ENCODE results near the gene CNTNAP2. TPM values are rescaled to one million over a fixed set of nuclear protein-coding genes. Genes with fewer than 3 reads are reported as not detected.
A peak's percentile ranks its signal among the peaks of the same experiment; 100 is the strongest.
"Not testable (repeated sequence)": the region's sequence is repeated elsewhere in the genome, so short reads cannot be mapped to it uniquely, and the experiment has no call there.

The CNTNAP2 gene
- total RNA-seq, 1 experiment from 2014 or later, result not detected

DNA sequence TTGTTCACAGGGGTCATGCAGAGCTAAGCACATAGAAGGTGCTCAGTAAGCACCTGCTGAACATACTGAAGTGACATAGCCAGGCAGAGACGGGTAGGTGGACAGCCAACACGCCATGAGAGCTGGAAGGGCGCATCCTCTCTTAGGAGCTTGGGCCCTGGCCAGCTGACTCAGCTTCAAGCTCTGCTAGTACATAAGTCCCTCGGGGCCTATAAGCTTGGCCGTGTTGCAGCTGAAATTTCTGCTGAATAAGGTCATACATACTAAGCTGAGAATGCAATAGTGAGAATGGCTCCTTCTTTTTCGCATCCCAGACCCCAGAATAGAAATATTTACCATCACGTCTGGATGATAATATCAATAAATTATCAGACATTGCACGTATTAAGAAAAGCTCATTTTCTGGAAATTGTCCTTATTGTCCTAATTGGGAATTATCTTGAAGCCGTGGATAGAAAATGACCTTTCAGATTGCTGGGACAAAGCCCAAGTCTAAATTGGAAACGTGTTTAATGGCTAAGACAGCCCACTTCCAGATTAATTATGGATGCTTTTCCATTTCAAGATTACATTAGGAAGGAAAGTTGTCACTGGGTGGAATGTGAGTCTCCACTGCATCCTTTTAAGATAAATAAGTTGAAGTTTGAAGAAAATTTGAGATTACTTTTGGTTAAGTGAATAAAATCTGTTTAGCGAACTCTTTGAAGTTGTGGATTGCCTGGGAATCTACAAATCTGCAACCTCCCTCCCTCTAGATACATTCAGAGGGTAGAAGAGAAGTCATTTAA lies 2186.9 kb downstream of the CNTNAP2 start:
- in situ Hi-C loops (cut with HindIII; ENCODE audit: low sequenced_read_pairs), result no loop called here
- DNase-seq (ENCODE audit: low spot score), result peak; percentile 19

DNA sequence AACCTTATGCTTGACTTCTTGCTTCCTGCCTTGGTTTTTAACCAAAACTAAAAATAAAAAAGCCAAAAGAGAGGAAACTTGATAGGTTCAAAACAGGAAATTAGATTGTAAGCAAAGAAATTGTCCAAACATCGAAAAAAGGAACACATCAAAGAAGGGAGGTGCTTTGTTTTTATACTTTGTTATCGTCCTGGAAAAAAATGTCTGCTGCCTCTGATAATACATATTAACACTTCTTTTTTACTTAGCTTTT lies 2187.4 kb downstream of the CNTNAP2 start:
- in situ Hi-C loops (cut with HindIII; ENCODE audit: low sequenced_read_pairs), result no loop called here
- no peak for DNase-seq (ENCODE audit: low spot score)

DNA sequence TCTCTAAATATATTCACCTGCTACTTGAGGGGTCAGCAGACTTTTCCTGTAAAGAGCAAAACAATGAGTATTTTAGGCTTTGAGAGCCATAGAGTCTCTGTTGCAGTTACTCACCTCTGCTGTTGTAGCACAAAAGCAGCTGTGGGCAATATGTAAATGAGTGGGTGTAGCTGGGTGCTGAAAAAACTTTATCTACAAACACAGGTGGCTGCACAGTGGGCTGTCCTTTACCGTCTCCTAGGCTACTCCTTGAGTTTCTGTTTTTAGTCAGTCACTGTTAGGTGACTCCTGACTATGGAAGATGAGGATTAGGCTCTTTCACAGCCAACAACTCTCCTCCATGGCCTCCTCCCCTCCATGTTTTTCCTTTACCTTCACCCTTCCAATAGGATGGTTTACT lies 2187.9 kb downstream of the CNTNAP2 start:
- no peak for DNase-seq (ENCODE audit: low spot score)
- in situ Hi-C loops (cut with HindIII; ENCODE audit: low sequenced_read_pairs), result no loop called here

DNA sequence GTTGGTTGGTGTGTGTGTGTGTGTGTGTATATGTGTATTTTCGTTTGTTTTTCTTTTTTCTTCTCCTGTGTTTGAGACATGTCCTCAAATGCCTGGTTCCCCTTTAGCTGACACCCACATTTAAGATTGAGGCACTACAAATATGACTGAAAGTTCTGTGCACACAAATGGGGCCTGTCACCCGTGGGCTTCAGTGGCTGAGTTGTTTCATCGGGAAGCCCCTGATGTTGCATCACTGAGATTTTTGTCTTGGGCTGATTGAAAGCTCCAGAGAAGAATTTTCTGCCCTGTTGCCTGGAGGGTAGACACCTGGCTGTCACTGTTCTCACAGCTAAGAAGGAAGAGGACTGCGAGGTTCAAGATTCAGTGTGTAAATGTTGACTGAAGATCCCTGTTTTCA lies 2190.2 kb downstream of the CNTNAP2 start:
- in situ Hi-C loops (cut with HindIII; ENCODE audit: low sequenced_read_pairs), result no loop called here
- no peak for DNase-seq (ENCODE audit: low spot score)

DNA sequence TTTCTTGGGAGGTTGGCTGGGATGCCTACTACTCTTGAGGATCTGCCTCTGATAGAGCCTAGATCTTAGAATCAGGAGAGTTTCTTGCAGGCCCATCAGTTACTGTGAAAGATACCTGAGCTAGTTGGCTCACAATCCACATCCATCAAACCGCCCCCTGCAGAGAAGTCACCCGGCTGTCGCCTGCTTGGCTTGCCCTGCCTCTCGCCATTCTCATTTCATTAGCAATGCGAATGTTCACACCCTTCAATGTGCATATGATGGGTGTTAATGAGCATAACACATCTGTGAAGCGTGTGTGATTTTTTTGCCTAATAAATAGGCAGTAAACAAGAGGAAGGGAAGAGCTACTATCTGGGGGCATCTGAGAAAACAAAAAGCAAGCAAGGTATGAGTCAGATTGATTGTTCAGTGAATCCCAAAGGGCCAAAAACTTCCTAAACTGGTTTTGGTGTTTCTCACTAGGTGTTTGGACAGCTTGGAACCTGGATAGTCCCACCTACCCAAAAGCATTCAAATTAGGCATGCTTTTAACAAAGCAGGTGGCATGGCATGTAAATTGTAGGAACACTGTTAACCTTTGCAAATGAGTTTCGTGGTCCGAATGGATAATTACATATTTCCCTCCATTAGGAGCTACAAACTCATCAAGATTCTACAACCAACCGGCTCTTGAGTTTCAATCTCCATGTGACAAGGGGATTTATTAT lies 2201.7 kb downstream of the CNTNAP2 start:
- no peak for DNase-seq (ENCODE audit: low spot score)
- in situ Hi-C loops (cut with HindIII; ENCODE audit: low sequenced_read_pairs), result no loop called here

DNA sequence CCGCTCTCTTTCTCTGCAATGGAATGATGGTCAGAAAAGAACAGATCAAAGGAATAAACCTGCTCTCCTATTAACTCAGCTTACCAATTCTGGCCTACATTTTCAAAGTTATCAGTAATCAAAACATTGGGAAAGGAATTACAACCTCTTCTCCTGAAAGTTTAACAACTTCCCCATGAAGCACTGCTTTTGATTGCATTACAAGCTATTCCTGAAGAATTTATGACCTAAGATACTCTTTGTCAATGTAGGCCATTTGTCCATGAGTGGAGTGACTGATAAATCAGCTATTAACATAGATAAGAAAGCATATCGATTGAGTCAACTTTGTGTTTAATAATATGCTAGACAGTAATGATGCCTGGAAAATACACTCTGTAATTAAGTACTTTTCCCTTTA lies 2202.2 kb downstream of the CNTNAP2 start:
- DNase-seq (ENCODE audit: low spot score), result no peak
- in situ Hi-C loops (cut with HindIII; ENCODE audit: low sequenced_read_pairs), result no loop called here

DNA sequence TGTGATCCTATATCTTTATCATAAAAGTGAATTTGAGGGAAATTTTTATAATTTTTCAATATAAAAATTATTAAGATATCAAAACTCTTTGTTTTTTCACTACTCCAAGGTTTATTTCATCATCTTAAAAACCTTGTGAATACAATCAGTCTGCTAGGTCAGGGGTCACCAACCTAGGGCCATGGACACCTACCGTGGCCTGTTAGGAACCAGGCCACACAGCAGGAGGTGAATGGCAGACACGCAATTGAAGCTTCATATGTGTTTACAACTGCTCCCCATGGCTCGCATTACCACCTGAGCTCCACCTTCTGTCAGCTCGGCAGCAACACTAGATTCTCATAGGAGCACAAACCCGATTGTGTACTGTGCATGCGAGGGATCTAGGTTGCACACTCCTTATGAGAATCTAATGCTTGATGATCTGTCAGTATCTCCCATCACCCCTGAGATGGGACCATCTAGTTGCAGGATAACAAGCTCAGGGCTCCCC lies 2202.8 kb downstream of the CNTNAP2 start:
- in situ Hi-C loops (cut with HindIII; ENCODE audit: low sequenced_read_pairs), result no loop called here
- no peak for DNase-seq (ENCODE audit: low spot score)

DNA sequence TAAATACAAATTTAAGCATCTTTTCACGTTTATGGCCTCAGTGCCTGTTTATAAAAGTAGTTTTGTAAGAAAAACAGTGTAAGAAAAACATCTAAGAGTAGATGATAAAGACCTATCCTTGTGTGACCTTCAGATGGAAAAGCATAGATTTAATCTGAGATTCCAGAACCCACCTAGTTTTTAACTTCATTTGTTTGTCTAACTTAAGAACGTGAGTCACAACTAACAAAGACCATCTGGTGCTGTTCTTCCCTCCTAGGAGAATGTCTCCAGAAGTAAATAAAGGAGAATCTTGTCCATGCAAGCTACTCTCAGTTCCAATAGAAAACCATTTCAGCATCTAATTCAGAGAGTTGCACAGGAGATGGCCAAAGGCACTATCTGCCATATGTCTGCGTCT lies 2208.6 kb downstream of the CNTNAP2 start:
- in situ Hi-C loops (cut with HindIII; ENCODE audit: low sequenced_read_pairs), result no loop called here
- no peak for DNase-seq (ENCODE audit: low spot score)

DNA sequence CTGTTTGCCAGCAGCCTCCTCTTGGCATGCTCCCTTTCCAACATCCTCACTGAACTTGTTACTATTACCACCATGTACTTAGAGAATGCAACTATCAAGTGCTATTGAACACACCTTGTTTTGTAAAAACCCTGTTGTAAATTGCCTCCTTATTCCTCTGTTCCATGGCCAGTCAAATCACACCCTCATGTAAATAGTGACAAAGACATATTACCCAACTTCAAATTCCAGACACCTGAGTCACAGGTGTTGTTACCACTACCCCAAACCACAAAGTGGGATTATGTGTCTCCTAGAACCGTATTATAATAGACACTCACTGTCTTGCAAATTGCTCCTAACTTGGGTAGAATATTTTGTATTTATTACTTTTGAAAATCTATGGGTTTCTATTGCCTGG lies 2210.8 kb downstream of the CNTNAP2 start:
- no peak for DNase-seq (ENCODE audit: low spot score)
- in situ Hi-C loops (cut with HindIII; ENCODE audit: low sequenced_read_pairs), result no loop called here

DNA sequence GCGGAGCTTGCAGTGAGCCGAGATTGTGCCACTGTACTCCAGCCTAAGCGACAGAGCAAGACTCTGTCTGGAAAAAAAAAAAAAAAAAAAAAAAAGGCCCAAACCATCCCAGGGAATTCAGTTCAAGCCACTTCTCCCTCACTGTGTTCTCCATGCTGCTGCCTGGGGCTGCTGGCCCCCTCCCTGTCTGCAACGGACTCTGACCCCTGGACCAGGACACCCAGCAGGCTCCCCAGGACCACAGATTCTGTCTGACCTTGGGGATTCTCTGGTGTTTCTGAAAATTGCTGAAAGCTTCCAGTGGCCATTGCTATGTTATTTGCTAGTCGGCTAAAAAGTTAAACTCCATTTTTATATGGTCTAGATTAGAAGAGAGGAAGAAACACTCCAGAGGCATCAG lies 2212.3 kb downstream of the CNTNAP2 start:
- DNase-seq (ENCODE audit: low spot score), result no peak
- in situ Hi-C loops (cut with HindIII; ENCODE audit: low sequenced_read_pairs), result no loop called here

DNA sequence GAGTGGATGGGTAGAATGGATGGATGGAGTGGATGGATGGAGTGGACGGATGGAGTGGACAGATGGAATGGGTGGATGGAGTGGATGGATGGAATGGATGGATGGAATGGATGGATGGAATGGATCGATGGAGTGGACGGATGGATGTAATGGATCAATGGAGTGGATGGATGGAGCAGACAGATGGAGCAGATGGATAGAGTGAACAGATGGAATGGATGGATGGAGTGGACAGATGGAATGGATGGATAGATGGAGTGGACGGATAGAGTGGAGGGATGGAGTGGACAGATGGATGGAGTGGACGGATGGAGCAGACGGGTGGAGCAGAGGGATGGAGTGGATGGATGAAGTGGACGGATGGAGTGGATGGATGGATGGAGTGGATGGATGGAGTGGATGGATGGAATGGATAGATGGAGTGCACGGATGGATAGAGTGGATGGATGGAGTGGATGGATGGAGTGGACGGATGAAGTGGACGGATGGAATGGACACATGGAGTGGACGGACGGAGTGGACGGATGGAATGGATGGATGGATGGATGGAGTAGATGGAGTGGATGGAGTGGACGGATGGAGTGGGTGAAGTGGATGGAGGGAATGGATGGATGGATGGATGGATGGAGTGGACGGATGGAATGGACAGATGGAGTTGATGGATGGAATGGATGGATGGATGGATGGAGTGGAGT lies 2213.7 kb downstream of the CNTNAP2 start:
- DNase-seq (ENCODE audit: low spot score), result no peak
- in situ Hi-C loops (cut with HindIII; ENCODE audit: low sequenced_read_pairs), result no loop called here

DNA sequence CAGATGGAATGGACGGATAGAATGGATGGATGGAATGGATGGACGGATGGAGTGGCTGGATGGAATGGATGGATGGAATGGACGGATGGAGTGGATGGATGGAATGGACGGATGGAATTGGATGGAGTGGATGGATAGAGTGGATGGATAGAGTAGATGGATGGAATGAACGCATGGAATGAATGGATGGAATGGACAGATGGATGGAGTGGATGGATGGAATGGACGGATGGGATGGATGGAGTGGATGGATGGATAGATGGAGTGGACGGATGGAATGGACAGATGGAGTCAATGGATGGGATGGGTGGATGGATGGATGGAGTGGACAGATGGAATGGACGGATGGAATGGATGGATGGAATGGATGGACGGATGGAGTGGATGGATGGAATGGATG lies 2214.2 kb downstream of the CNTNAP2 start:
- no peak for DNase-seq (ENCODE audit: low spot score)
- in situ Hi-C loops (cut with HindIII; ENCODE audit: low sequenced_read_pairs), result no loop called here

DNA sequence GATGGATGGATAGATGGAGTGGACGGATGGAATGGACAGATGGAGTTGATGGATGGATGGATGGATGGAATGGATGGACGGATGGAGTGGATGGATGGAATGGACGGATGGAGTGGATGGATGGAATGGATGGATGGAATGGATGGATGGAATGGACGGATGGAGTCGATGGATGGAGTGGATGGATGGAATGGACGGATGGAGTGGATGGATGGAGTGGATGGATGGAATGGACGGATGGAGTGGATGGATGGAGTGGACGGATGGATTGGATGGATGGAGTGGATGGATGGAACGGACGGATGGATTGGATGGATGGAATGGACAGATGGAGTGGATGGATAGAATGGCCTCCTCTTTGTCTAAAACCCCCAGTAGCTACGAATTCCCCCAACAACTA lies 2214.9 kb downstream of the CNTNAP2 start:
- DNase-seq (ENCODE audit: low spot score); in situ Hi-C loops (cut with HindIII; ENCODE audit: low sequenced_read_pairs): not testable (repeated sequence)

DNA sequence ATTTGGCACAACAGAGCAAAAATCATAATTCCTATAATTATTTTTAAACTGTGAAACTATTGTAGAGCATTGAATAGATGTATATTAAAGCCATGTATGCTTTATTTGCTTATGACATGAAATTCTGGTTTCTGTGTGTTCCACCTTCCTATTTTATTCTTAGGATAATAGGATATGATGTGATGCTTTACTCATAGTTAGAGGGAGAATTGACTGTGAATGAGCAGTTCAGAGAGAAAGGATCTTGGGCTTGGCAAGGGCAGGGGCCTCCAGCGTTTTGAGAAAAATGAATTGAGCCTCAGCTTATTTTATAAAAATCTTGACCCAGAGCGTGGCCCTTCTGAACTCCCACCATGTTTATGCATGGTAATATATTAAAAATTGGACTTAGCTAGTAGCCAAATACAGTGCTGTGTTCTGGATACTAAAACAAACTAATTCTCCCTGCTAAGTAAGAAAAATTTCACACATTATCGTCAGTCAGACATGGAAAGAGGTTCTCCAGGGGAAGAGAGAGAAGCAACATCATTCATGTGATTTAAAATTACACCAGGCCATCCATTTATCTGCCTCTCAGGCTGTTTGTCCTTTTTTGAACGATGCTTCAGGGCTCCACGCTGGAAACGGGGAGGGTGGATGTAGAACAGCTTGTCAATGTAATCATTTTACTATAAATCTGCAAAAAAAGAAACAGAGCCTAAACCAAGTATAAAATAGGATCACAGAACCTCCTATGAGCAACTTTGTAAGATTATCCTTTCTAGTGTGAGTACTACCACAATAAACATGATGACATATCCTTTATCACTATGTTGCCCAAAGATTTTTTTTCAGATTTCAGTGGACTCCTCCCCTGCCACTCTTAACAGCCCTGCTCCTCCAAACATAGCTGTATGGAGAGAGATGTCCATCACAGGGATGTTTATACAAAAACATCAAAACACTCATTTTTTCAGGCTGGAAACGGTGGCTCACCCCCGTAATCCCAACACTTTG lies 2215.9 kb downstream of the CNTNAP2 start:
- no peak for DNase-seq (ENCODE audit: low spot score)
- in situ Hi-C loops (cut with HindIII; ENCODE audit: low sequenced_read_pairs), result no loop called here

DNA sequence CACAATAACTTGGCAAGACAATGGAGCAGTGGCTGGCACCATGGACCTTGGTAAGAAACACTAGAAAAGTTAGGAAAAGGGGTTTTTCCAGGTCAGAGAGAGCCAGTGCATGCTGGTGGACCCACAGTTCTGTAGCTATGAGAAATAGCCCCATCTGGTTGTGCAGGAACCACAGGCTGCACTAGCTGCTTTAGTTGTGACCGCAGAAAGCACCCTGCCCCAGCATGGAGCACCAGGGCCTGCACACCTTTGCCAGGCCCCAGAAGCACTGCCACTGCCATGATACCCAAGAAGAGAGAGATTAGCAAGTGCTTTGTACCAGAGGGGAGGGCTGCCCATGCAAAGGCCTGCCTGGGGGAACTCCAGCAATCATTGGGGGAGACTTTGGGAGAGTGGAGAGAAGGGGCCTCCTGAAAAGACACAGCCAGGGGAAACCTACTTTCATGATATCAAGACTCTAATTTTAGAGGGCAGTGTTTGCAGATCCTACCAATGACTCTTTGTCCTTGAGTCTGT lies 2217.9 kb downstream of the CNTNAP2 start:
- in situ Hi-C loops (cut with HindIII; ENCODE audit: low sequenced_read_pairs), result no loop called here
- DNase-seq (ENCODE audit: low spot score), result no peak

DNA sequence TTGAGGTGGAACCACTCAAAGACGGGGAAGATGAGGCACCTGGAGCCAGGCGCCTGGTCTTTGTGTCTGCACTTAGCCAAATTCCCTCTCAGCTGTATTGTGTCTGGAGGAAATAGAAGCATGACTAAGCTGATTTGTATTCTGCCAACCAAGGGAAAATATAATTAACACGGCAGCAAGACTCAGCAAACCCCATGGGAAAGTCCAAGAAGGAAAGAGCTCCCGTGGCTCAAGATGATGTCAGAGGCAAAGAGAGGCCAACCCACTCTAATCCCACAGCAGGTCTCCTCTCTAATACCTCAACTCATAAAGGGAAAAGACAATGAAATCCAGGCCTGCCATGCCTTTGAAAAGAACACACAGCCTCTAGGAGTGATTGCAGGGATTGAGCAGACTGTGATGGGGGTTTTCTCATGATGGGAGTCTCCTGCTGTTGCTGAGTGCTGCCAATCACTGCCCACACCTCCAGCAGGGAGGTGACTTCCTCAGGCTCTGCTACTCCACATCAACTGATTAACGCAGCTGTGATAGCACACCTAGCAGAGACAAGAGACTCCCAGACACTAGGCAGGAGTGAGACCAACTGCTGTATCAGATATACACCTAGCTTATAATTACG lies 2218.5 kb downstream of the CNTNAP2 start:
- in situ Hi-C loops (cut with HindIII; ENCODE audit: low sequenced_read_pairs), result no loop called here
- DNase-seq (ENCODE audit: low spot score), result no peak

DNA sequence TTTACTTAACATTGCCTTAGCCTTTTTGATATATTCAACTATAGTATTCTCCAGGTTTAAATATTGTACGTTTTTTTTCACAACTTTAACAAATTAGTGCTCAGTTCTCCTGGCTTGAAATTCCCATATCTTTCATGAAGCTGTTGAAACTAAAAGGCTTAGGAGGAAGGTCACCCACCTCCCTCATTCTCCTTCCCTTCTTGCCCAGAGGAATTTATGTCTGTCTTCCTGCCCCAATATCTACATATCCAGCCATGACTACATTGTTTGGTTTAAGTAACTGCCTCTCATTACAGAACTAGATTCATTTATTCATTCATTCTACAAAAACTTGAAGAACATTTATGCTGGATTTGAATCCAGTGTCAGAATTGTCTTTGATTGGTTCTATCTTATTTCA lies 2219.2 kb downstream of the CNTNAP2 start:
- DNase-seq (ENCODE audit: low spot score), result no peak
- in situ Hi-C loops (cut with HindIII; ENCODE audit: low sequenced_read_pairs), result no loop called here

DNA sequence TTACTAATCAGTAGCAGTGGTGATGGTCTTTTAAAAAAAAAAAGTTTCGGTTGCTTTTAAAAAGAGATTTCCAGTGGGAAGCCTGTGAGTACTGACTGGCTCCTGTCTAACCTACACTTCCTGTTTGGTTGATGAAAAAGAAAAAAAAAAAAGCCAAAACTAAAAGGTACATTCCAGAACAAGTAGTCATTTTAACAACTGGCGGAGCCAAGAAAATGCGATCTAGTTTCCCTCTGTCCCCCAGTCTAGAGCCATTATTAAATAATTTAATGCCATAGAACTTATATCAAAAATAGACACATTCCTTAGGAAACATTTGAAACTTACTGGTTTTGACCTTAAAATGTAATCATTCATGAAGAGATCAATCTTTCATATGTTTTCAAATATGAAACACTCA lies 2219.8 kb downstream of the CNTNAP2 start:
- in situ Hi-C loops (cut with HindIII; ENCODE audit: low sequenced_read_pairs), result no loop called here
- no peak for DNase-seq (ENCODE audit: low spot score)
